SU-DHL-6 (cell line): ENCODE measurements around the gene PEX7.
"Not testable (repeated sequence)": the region's sequence is repeated elsewhere in the genome, so short reads cannot be mapped to it uniquely, and the experiment has no call there.

Experiments used
- EZH2phosphoT487 ChIP-seq: fragments of 200-600 bp; sonication (generic), shearing (Covaris generic); conservative IDR thresholded peaks from 2 replicates; pipeline ENCODE4 v1.6.1; 2018; ENCODE audit warnings: mild to moderate bottlenecking, antibody characterized with exemption, low read length, moderate library complexity, mixed read lengths
- TF ChIP-seq, protein P1 (sequence below): fragments of 200-600 bp; sonication (generic); IDR thresholded peaks from one replicate; pipeline ENCODE4 v1.5.1; 2017; ENCODE audit warnings: antibody characterized with exemption, mild to moderate bottlenecking, low read length, moderate library complexity; ENCODE audit not compliant: insufficient read depth, poor library complexity, severe bottlenecking

DNA sequence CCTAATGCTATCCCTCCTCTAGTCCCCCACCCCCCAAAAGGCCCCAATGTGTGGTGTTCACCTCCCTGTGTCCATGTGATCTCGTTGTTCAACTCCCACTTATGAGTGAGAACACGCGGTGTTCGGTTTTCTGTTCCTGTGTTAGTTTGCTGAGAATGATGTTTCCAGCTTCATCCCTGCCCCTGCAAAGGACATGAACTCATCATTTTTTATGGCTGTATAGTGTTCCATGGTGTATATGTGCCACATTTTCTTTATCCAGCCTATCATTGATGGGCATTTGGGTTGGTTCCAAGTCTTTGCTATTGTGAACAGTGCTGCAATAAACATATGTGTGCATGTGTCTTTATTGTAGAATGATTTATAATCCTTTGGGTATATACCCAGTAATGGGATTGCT, 54.1 kb downstream of the PEX7 start:
- TF ChIP-seq, protein P1, sequence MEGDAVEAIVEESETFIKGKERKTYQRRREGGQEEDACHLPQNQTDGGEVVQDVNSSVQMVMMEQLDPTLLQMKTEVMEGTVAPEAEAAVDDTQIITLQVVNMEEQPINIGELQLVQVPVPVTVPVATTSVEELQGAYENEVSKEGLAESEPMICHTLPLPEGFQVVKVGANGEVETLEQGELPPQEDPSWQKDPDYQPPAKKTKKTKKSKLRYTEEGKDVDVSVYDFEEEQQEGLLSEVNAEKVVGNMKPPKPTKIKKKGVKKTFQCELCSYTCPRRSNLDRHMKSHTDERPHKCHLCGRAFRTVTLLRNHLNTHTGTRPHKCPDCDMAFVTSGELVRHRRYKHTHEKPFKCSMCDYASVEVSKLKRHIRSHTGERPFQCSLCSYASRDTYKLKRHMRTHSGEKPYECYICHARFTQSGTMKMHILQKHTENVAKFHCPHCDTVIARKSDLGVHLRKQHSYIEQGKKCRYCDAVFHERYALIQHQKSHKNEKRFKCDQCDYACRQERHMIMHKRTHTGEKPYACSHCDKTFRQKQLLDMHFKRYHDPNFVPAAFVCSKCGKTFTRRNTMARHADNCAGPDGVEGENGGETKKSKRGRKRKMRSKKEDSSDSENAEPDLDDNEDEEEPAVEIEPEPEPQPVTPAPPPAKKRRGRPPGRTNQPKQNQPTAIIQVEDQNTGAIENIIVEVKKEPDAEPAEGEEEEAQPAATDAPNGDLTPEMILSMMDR, result not testable (repeated sequence)
- not testable (repeated sequence) for TF ChIP-seq EZH2phosphoT487
